RCC 7860 (cell line): ENCODE measurements around the gene KCNQ4.

Source experiments
- DNase-seq: peaks from one replicate; pipeline ENCODE4 v3.0.0-alpha.2; 2015; ENCODE audit warnings: low spot score
- FAIRE-seq: peaks from 2 replicates; lab custom pipeline; 2012; peaks lifted over from hg19 to GRCh38; lab: Jason Lieb, UNC

Gene KCNQ4

GRCh38 chr1:40887652-40888051 lies 104.1 kb downstream of the KCNQ4 start:
- no peak for DNase-seq
- FAIRE-seq, result no peak
